GM21447 (cell line): ENCODE data around the gene CYP20A1.
"Not testable (repeated sequence)": the region's sequence is repeated elsewhere in the genome, so short reads cannot be mapped to it uniquely, and the experiment has no call there.

Source experiments
- ATAC-seq: cut with Tn5 transposase; IDR thresholded peaks from one replicate; pipeline ENCODE4 v1.9.1; 2021; ENCODE audit not compliant: unreplicated experiment

Gene CYP20A1

DNA sequence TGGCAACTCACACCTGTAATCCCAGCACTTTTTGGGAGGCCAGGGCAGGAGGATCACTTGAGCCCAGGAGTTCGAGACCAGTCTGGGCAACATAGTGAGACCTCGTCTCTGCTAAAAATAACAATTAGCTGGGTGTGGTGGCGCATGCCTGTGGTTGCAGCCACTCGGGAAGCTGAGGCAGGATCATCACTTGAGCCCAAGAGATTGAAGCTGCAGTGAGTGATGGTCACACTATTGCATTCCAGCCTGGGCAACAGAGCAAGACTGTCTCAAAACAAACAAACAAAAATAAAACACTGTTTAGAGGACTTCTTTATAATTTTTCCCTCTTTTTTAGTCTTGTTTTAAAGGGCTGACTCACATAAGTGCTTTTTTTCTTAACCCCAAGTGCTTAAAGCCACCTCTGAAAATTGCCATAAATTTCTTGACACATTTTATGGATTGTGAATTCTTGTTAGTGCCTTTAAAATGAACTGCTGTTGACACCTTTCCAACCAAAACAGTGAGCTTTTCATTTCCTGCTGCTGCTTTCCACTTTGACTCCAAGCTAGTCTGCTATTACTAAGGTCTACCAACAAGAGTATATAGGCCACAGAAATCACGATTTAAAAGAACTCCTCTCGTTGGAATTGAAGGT, 41.7 kb downstream of the CYP20A1 start:
- no peak for ATAC-seq

DNA sequence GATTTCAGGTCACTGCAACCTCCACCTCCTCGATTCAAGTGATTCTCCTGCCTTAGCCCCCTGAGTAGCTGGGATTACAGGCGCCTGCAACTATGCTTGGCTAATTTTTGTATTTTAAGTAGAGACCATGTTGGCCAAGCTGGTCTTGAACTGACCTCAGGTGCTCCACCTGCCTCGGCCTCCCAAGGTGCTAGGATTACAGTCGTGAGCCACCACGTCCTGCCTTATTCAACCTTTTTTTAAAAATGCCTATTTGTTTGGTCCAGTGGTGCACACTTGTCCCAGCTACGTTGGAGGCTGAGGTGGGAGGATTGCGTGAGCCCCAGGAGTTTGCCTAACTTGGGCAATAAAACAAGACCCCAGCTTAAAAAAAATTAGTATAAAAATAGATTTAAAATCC, 43.3 kb downstream of the CYP20A1 start:
- no peak for ATAC-seq

DNA sequence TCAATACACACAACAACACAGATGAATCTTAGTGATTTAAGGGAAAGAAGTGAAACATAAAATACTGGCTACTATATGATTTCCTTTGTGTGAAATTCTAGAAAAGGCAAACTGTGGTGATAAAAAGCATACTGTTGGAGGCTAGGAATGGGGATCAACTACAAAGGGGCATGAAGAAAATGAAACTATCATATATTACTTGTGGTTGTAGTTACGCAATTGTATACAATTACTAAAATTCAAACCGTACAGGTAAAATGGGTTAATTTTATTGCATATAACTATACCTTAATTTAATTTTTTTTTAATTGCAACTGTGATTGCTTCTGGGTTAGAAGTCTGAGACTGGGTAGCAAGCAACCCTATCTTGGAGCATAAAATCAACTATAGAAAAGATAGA, 47.7 kb downstream of the CYP20A1 start:
- ATAC-seq, result no peak

DNA sequence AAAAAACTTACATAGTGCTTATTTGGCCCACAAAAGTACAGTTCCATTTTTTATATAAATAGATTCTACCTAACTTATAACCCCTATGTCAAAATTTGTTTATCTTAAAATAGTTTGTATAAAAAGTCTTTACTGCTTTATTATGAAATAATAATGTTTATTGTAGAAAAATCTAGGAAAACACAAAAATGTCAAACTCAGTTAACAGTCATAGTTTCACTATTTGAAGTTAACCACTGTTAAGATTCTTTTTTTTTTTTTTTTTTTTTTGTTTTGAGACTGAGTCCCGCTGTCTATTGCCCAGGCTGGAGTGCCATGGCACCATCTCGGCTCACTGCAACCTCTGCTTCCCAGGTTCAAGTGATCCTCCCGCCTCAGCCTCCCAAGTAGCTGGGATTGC, 62.8 kb downstream of the CYP20A1 start:
- no peak for ATAC-seq

DNA sequence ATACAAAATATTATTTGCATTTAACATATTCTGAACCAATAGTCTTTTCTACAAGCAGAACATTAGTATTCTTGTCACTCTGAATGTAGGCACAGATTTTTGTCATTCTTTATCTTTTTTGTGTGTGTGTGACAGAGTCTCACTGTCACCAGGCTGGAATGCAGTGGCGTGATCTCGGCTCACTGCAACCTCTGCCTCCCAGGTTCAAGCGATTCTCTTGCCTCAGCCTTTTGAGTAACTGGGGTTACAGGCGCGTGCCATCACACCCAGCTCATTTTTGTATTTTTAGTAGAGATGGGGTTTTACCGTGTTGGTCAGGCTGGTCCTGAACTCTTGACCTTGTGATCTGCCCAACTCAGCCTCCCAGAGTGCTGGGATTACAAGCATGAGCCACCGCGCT, 63.8 kb downstream of the CYP20A1 start:
- not testable (repeated sequence) for ATAC-seq

DNA sequence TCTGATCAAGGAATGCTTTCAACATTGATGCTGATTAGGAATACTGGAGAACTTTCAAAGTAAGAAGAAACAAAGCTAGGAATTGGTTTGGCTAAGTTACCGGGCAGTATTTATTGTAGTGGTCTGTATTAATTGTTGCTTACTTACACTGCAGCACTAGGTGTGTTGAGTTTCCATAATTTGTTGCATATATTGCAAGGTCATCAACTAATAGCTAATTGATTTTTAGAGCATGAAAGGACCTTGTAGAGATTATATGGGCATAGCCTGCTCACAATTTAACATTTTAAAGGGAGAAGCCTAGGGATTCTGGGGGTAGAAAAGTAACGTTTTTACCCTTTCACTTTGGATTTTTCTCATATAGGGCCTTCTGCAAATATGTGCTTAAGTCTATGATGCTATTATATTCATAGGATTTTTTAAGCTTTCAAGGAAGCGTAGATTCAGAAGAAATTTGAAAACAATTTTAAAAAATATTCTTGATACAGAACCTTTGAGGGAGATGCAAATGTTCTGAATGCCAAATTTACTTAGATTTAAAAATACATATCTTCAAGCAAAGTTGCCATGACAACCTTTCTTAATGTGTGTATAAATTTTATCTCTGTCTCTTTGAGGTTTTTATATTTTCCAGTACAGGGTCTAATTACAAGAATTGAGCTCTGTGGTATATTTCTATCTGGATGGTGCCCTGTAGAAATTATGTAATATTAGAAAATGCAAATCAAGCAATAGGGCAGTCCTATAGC, 72.0 kb downstream of the CYP20A1 start:
- no peak for ATAC-seq

DNA sequence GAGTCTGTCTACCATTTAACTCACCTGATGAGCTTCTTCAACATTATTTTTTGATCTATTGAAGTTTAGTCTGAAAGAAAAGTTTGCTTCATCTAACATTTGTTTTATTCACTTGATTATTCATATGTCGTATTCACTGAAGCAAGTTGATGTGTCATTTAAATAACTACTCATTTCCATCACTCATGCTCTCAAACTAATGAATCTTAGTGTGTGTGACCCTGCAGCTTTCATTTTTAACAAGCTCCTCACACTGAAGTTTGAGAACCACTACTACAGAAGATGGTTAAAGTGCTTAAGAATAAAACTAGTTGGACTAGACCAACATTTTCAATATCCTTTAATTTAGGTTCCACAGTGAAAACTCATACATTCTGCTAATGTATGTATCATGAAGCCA, 87.5 kb downstream of the CYP20A1 start:
- no peak for ATAC-seq

DNA sequence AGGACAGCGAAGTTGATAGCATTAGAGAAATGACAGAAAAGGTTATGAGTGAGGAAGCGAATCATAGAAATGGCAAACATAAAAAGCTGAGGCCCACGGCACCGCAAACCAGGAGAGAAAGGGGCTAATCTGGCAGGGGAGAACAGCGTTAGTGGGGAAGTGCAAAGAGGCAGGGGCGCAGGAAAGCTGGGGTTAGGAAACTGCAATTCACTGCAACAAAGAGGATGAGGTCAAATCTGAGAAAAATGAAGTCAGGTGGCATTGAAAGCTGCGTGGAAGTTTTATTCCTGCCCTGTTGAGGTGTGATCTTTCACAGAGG, 88.7 kb downstream of the CYP20A1 start:
- ATAC-seq, result peak; percentile 17

DNA sequence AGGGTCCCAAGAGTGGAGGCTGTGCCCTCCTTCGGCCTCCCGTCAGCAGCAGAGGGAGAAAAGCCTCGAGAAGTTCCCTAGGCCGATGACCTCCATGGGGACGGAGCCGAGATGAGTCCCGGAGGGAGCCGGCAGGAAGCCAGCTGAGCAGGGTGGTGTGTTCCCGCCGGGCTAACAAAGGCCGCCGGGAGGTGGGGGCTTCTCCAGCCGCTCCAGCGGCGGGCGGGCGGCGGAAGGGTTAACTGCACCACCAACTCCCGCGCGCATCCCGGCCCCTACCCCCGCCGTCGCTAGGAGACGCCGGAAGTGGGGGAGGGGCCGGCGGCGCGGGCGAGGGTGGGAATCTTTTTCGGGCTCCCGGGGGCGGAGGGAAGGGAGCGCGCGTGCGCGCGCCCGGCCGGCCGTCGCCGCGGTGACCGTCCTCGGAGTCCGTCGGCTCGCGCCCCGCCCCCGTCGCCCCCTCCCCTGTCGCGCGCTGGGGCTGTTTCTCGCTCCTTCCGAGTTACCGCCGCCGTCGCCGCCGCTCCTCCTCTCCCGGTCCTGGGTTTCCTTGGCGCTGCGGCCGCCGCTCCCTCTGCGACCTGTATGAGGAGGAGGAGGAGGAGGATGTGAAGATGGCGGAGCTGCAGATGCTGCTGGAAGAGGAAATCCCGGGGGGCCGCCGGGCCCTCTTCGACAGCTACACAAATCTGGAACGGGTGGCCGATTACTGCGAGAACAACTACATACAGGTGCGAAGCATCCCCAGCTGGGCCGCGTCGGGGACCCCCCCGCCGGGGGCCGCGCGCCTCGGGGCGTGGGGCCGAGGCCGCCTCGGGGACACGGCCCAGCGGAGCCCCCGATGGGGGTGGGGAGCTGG, 89.3 kb downstream of the CYP20A1 start, which contains the start of gene ABI2:
Gene ABI2 (plus strand): TSS at position 494 of the 859 bp plus-strand sequence. CDS start 121 bp downstream, at position 615.
- ATAC-seq, result peak; percentile 63

DNA sequence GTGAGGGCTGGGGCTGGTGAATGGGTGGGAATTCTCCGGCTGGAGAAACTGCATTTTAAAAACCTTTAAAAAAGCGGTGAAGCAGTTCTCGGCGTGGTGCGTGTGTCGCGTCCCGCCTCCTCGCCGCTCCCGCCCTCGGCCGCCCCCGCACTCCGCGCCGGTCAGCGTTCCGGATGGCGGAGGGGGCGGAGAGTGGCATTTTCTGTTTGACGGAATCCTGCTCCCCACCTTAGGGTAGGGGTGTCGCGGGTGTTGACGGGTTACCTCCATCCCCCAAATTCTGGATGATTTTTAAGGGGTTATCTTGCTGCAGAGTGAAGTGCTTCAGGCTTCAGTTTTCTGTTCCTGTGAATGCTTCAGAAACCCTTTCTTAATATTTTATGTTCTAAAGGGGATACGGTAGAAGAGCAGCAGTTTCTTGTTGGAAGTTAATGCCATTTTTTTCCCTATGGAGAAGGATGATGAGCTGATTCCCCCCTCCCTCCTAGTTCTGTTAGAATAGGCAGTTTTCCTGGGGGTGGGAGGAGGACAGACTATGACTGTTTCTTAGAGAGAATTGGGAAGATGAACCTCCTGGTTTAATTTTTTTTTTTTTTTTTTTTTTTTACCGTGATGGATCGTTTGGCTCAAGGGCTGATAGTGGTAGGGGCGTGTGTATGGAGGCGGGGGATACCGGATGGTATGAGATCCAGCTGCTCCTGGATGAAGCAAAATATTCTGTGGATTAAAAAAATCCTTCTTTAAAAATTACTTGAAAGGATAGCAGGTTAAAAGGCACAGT, 90.1 kb downstream of the CYP20A1 start:
- peak; percentile 63 for ATAC-seq

DNA sequence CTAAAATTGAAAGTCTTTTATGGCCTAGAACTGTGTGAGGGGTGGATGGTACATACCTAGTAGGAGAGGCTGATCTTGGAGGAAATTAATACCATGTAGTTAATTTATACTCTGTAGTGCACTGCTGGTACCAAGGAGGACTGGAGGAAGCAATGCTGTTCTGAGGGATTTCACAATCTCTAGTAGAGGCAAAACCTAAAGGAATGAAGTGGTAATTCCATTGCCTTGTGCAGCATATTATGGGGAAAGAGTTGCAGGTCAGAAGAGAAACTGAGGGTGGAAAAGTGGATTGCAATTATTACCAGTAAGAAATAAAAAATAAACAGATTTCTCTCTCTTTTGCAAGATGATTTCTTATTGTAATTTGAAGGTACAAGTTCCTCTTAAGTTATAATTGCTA, 91.6 kb downstream of the CYP20A1 start:
- no peak for ATAC-seq

DNA sequence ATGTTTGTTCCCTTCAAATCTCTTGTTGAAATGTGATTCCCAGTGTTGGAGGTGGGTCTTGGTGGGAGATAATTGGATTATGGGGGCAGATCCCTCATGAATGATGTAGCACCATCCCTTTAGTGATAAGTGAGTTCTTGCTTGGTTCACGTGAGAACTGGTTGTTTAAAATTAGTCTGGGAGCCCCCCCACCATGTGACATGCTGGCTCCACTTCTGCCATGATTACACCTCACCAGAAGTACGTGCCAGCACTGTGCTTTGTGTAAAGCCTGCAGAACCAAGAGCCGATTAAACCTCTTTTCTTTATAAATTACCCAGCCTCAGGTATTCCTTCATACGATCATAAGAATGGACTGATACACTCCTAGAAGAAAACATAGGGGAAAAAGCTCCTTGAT, 99.5 kb downstream of the CYP20A1 start:
- ATAC-seq, result no peak

DNA sequence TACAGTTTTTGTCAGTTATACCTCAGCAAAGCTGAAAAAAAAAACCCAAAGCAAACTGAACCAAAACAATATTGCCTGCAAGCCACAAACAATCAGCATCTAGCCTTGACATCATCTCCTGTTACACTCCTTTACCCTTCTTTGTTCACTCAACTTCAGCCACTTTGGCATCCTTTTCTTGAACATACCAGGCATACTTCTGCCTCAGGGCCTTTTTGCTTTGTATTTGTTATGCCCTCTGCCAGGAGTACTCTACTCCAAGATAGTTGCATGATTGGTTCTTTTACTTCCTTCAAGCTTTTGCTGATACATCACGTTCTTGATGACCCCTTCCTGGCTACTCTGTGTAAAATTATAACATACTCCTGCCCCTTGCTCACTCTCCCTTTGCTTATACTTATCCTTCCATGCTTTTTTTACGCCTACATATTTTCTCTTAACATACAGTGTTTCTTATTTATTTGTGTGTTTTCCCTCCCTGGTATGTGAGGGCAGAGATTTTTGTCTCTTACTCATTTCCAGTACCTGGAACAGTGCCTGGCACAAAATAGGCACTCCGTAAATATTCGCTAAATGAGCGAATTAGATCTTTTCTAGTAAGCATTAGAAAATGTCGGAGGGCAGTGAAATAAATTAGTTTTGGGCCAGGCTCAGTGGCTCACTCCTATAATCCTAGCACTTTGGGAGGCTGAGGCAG, 102.1 kb downstream of the CYP20A1 start:
- ATAC-seq, result no peak

DNA sequence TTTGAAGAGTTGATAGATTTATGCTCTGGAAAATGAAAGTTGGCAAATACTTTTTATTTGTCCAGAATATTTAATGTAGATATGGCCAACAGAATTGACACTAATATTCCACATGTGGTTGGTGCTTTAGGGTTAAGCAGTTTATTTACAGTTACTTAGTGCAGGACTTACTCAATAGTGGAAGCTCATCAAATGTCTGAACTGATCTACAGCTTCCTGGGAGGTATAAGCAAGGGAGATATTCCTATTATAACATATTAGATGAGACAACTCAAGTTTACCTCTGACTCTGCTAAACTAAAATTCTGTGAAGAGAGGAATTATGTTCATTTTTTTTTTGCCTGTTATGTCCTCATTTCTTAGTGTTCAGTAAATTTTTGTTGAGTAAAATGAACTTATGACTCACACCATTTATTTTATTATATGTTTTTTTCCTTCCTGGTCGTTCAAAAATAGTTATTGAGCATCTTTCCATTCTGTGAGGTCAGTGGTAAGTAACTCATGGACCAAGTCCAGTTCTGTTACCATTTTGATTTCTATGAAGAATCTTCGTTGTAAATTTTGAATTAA, 103.0 kb downstream of the CYP20A1 start:
- ATAC-seq, result no peak

DNA sequence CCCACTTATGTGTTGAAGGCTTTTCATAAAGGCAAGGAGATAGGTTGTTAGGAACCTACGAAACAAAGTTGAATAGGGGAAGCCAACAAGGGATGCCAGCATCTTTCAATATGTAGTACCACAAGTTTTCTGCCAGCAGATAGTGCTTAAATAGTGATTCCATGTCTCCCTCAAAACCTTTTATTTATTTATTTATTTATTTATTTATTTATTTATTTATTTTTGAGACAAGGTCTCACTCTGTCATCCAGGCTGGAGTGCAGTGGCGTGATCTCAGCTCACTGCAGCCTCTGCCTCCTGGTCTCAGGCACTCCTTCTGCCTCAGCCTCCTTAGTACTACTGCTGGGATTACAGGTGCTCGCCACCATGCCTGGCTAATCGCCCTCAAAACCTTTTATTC, 103.6 kb downstream of the CYP20A1 start:
- ATAC-seq, result not testable (repeated sequence)

DNA sequence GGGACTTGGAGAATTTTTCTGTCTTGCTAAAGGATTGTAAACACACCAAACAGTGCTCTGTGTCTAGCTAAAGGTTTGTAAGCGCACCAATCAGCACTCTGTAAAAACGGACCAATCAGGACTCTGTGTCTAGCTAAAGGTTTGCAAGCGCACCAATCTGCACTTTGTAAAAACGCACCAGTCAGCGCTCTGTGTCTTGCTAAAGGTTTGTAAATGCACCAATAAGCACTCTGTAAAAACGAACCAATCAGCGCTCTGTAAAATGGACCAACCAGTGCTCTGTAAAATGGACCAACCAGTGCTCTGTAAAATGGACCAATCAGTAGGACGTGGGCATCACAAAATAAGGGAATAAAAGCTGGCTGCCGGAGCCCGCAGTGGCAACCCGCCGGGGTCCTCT, 105.8 kb downstream of the CYP20A1 start:
- no peak for ATAC-seq

DNA sequence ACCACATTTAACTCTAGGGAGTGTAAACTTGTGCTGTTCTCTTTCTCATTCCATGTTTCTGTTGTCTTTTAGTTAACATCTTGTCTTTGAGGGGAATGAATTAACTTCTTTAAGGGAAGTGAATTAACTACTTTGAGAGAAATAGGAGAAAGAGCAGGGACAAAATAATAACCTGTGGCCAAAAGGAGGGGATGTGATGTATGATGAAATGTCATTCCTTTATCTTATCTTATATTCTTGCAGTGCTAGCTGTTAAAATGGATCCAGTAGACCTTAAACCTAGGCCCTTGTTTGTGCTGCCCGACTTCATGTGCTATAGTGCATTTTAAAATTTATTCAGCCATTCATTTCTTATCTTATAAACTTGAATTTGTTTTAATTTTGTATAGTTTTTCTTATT, 107.8 kb downstream of the CYP20A1 start:
- ATAC-seq, result no peak

DNA sequence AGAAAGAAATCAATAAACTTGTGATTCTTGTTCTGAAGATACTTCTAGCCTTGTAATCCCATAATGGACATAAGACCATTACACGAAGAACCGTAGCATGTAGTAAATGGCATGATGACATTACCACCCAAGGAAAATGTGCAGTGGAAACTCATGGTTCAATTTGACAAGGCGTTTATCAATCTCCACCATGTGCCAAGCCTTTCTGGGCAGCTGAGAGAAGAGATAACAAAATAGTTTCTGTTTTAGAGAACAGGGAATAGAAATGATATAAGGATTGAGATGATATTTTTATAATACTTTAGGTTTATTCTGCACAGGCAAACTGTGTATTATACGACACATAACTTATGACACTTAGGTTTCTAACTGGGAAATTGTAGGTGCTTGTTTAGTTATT, 108.6 kb downstream of the CYP20A1 start:
- ATAC-seq, result no peak

DNA sequence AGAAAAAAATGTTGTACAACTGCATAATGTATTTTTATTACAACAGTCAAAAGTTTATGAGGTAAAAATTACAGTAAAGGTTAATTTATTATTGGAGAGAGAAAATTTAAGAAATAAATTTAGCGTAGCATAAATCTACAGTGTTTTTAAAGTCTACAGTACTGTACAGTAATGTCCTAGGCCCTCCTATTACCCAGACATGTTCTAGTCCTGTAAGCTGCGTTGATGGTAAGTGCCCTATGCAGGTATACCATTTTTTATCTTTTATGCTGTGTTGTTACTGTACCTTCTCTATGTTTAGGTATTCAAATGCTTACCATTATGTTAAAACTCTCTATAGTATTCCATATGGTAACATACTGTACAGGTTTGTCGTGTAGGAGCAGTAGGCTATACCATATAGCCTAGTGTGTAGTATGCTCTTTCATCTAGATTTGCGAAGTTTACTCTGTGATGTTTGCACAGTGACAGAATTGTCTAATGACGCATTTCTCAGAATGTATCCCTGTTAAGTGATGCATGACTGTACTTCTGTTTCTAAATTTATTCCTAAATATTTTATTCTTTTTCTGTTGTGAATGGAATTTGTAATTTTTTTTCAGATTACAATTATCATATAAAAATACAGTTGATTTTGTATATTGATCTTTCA, 113.9 kb downstream of the CYP20A1 start:
- ATAC-seq, result no peak

DNA sequence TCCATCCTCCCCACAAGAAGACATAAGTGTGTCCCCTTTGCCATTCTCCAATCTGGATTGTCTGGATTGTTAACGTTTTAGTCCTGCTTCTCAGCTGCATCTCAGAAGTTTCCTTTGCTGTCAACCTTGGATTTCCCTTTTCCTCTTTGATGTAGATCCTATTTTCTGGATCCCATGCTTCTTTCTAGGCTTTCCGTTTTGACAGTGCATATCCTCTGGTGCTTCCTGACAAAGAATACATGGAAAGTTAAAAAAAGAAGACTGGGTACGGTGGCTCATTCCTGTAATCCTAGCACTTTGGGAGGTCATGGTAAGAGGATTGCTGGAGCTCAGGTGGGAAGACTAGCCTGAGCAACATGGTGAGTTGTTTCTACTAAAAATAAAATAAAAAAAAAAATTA, 116.1 kb downstream of the CYP20A1 start:
- ATAC-seq, result no peak
